Adipocyte (in vitro differentiated cells): ENCODE data around the gene CDH24.

Experiments used
- DNase-seq: peaks from one replicate; pipeline ENCODE4 v3.0.0-alpha.2; 2015; ENCODE audit warnings: low read depth
- H3K27me3 ChIP-seq: replicated peaks from 2 replicates; pipeline ENCODE4 v1.7.0; 2013; ENCODE audit warnings: mild to moderate bottlenecking, low read length, moderate library complexity; ENCODE audit not compliant: control insufficient read depth, insufficient read depth
- H3K36me3 ChIP-seq: 2 replicates; pipeline ENCODE4 v1.7.0; 2013; ENCODE audit warnings: low read length, mild to moderate bottlenecking, moderate library complexity; ENCODE audit not compliant: control insufficient read depth, insufficient read depth, severe bottlenecking
- H3K4me1 ChIP-seq: 2 replicates; pipeline ENCODE4 v1.7.0; 2013; ENCODE audit warnings: mild to moderate bottlenecking, low read length, moderate library complexity; ENCODE audit not compliant: control insufficient read depth, insufficient read depth
- H3K4me3 ChIP-seq: 2 replicates; pipeline ENCODE4 v1.7.0; 2013; ENCODE audit warnings: mild to moderate bottlenecking, low read length, moderate library complexity
- H3K9ac ChIP-seq: 2 replicates; pipeline ENCODE4 v1.7.0; 2013; ENCODE audit warnings: mild to moderate bottlenecking, low read length, moderate library complexity
- H3K9me3 ChIP-seq: 2 replicates; pipeline ENCODE4 v1.7.0; 2013; ENCODE audit warnings: mild to moderate bottlenecking, low read length, moderate library complexity; ENCODE audit not compliant: control insufficient read depth

CDH24 gene, protein sequence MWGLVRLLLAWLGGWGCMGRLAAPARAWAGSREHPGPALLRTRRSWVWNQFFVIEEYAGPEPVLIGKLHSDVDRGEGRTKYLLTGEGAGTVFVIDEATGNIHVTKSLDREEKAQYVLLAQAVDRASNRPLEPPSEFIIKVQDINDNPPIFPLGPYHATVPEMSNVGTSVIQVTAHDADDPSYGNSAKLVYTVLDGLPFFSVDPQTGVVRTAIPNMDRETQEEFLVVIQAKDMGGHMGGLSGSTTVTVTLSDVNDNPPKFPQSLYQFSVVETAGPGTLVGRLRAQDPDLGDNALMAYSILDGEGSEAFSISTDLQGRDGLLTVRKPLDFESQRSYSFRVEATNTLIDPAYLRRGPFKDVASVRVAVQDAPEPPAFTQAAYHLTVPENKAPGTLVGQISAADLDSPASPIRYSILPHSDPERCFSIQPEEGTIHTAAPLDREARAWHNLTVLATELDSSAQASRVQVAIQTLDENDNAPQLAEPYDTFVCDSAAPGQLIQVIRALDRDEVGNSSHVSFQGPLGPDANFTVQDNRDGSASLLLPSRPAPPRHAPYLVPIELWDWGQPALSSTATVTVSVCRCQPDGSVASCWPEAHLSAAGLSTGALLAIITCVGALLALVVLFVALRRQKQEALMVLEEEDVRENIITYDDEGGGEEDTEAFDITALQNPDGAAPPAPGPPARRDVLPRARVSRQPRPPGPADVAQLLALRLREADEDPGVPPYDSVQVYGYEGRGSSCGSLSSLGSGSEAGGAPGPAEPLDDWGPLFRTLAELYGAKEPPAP

DNA sequence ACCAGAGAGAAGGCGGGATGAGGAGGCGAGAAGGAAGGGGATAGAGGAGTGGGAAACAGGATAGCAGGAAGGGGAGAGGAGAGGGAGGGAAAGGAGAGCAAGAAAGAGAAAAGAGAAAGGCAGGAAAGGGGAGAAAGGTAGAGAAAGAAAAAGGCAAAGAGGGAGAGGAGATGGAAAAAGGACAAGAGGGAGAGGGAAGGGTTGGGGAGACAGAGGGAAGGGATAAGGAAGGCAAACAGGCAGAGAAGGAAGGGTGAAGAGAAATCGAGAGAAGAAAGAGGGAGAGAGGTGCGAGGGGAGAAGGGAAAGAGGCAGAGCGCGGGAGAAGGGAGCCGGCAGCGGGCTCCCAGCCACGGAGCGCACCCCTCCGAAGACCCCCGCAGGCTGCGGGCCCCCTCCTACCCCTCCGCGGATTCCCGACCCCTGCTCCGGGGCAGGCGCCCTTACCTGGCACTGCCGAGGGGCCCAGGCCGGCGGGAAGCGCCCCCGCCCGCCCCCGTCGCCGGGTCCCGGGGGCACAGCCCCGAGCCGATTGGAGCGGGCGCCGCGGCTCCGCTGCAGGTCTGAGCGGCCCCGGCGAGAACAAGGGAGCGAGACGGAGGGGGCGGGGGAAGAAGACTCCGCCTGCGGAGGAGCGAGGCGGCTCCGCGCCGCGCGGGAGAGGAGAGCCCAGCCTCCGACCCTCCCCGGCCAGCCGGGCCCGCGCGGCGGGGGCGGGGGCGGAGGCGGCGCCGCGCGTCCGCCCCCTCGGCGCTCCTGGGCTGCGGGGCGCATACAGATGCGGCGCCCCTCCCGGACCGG, at the start of gene CDH24:
TSS of gene CDH24 (minus strand) at position 565 of the 801 bp plus-strand sequence. CDS start 1,787 bp downstream, outside the sequence.
- H3K4me3 ChIP-seq: peak within 1 kb of the TSS; percentile 74
- H3K36me3 ChIP-seq: peaks cover 35% of the 10 kb centered on the region
- peaks cover 13% of the 10 kb centered on the region for H3K4me1 ChIP-seq
- DNase-seq: peak; percentile 90
- peak within 1 kb of the TSS; percentile 71 for H3K9ac ChIP-seq
- H3K9me3 ChIP-seq: no peaks in the 10 kb centered on the region
- H3K27me3 ChIP-seq: no peaks in the 10 kb centered on the region

DNA sequence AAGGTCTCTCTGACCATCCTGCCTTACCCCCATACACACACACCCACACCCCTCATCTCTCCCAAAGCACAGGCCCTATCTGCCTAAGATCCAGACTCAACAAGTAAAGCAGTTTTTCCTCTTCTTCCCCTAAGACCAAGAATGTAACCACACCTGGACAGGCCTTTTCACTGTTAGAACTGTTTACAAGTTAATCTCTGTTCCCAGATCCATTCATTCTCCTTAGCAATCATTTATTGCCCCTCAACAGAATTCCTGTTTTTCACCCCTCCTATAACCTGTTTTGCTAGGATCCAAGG, 49.4 kb upstream of the CDH24 start:
- DNase-seq: no peak
- Histone ChIP-seq H3K9ac (no peak overlapping the region), H3K9me3 (no peaks in the 10 kb centered on the region), H3K36me3 (no peaks in the 10 kb centered on the region), H3K4me1 (peaks cover 9% of the 10 kb centered on the region), H3K27me3 (no peaks in the 10 kb centered on the region), H3K4me3 (no peak overlapping the region)

DNA sequence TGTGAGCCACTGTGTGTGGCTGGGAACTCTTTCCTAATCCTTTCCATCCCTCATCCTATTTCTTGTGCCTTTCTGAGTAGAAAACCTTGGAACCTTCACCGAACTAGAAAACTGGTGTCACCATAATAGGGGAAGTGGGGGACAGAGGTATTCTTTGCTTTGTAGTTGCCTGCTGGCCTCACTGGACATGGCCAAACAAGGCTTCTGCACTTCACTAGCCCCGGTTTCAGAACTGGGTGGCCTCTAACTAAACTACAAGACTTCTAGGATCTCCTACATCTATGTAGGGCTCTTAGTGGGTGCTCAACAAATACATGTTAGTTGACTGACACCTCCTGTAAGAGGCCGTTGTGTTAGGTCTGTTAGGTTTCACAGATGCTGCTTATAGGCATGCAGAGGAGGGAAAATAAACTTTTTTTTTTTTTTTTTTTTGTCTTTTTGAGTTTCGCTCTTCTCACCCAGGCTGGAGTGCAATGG, 48.1 kb upstream of the CDH24 start:
- DNase-seq: no peak
- H3K9me3 ChIP-seq: no peaks in the 10 kb centered on the region
- no peaks in the 10 kb centered on the region for H3K27me3 ChIP-seq
- no peak overlapping the region for H3K4me3 ChIP-seq
- peaks cover 9% of the 10 kb centered on the region for H3K4me1 ChIP-seq
- no peak overlapping the region for H3K9ac ChIP-seq
- H3K36me3 ChIP-seq: no peaks in the 10 kb centered on the region

GRCh38 chr14:23104591-23105347, 47.4 kb upstream of the CDH24 start, which contains the start of gene CIROP:
TSS of gene CIROP (minus strand) at chr14:23104989. CDS start at chr14:23104920, 69 bp downstream.
- DNase-seq: no peak
- H3K9me3 ChIP-seq: no peaks in the 10 kb centered on the region
- H3K27me3 ChIP-seq: no peaks in the 10 kb centered on the region
- peak within 1 kb of the TSS; percentile 50 for H3K9ac ChIP-seq
- peaks cover 9% of the 10 kb centered on the region for H3K4me1 ChIP-seq
- H3K4me3 ChIP-seq: no peak within 1 kb of the TSS
- no peaks in the 10 kb centered on the region for H3K36me3 ChIP-seq

GRCh38 chr14:23104070-23104590, 46.8 kb upstream of the CDH24 start:
- Histone ChIP-seq H3K36me3 (peaks cover 4% of the 10 kb centered on the region), H3K4me3 (no peak overlapping the region), H3K27me3 (no peaks in the 10 kb centered on the region), H3K4me1 (peaks cover 12% of the 10 kb centered on the region), H3K9ac (peak overlapping the region; percentile 50), H3K9me3 (no peaks in the 10 kb centered on the region)
- DNase-seq: no peak

DNA sequence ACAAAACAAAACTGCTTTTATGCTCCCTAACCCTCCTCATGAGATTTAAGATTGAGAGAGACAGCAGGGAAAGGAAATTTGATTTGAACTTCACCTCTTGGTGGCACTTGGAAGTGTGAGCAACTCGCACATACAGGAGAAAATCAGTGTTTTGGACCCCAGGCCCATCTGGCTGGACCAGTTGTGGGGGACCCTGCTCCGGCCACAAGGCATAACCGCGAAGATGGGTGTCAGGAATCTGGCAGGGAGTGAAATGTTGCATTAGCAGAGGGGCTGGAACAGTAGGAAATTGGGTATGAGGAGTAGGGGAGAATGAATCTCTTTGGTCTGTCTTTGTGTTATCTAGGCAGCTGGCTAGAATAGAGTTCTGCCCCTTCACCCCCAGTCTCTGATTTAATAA, 46.3 kb upstream of the CDH24 start:
- DNase-seq: no peak

GRCh38 chr14:23102801-23103200, 45.5 kb upstream of the CDH24 start:
- H3K4me1 ChIP-seq: peaks cover 25% of the 10 kb centered on the region
- peaks cover 17% of the 10 kb centered on the region for H3K36me3 ChIP-seq
- H3K27me3 ChIP-seq: no peaks in the 10 kb centered on the region
- no peaks in the 10 kb centered on the region for H3K9me3 ChIP-seq
- no peak overlapping the region for H3K4me3 ChIP-seq
- H3K9ac ChIP-seq: no peak overlapping the region
- DNase-seq: no peak

More for the DNA sequence above, 46.3 kb upstream of the CDH24 start:
- no peak overlapping the region for H3K9ac ChIP-seq
- no peaks in the 10 kb centered on the region for H3K27me3 ChIP-seq
- H3K4me3 ChIP-seq: no peak overlapping the region
- no peaks in the 10 kb centered on the region for H3K9me3 ChIP-seq
- peaks cover 9% of the 10 kb centered on the region for H3K36me3 ChIP-seq
- peaks cover 17% of the 10 kb centered on the region for H3K4me1 ChIP-seq

GRCh38 chr14:23101986-23102625, 44.8 kb upstream of the CDH24 start:
- no peak for DNase-seq
- no peaks in the 10 kb centered on the region for H3K9me3 ChIP-seq

DNA sequence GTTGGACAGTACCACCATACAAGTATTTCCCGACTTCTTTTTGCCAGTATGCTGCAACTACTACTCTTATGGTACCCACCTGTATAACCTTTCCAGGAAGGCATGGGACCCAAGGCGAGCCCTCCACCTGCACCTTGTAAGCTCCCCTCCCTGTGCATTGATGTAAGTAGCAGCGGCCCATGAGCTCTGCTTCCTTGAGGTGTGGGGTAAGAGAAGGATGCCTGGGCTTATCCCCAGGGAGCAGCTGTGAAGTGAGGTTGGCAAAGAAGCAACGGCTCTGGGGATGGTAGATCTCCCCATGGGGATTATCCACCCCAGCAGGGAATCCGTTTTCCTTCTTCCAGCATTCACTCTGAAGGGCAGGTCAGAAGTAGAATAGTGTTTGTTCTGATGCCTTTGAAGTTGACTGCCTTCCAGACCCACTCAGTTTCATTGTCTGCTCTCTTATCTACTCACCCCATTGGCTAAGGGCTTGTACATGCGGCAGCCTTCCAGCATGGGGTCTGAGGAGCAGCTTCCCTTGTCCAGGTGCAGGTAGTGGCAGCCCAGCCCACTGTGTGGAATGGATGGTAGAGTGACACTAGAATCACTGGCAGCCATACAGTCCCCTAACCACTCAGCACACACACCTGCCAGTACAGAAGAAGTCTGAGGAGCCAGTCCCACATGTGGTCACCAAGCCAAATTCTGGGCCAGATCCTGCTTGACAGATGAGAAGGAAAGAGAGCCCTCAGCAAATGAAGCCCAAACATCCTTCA, 44.1 kb upstream of the CDH24 start:
- no peaks in the 10 kb centered on the region for H3K27me3 ChIP-seq
- H3K36me3 ChIP-seq: peaks cover 20% of the 10 kb centered on the region
- no peak for DNase-seq
- H3K4me1 ChIP-seq: peaks cover 39% of the 10 kb centered on the region
- H3K4me3 ChIP-seq: no peak overlapping the region
- no peaks in the 10 kb centered on the region for H3K9me3 ChIP-seq
- no peak overlapping the region for H3K9ac ChIP-seq

More at GRCh38 chr14:23101986-23102625, 44.8 kb upstream of the CDH24 start:
- no peak overlapping the region for H3K4me3 ChIP-seq
- no peaks in the 10 kb centered on the region for H3K27me3 ChIP-seq
- peaks cover 32% of the 10 kb centered on the region for H3K4me1 ChIP-seq
- no peak overlapping the region for H3K9ac ChIP-seq
- H3K36me3 ChIP-seq: peaks cover 20% of the 10 kb centered on the region
